H9 (cell line): ENCODE results near the gene PKNOX2. TPM values are rescaled to one million over a fixed set of nuclear protein-coding genes. Genes with fewer than 3 reads are reported as not detected.

Source experiments
- DNase-seq: peaks from one replicate; pipeline ENCODE4 v3.0.0-alpha.2; 2017
- H2AFZ ChIP-seq: one replicate; pipeline ENCODE4 v1.6.1; 2013; ENCODE audit warnings: mild to moderate bottlenecking, low read length, control low read depth, moderate library complexity
- H2AK5ac ChIP-seq: 2 replicates; pipeline ENCODE4 v1.6.1; 2013; ENCODE audit warnings: low read length, control low read depth, mixed read lengths; ENCODE audit not compliant: insufficient read length
- H2BK120ac ChIP-seq: one replicate; pipeline ENCODE4 v1.6.1; 2013; ENCODE audit warnings: low read depth, mild to moderate bottlenecking, low read length, control low read depth, inconsistent platforms; ENCODE audit not compliant: poor library complexity, severe bottlenecking
- H2BK12ac ChIP-seq: 2 replicates; pipeline ENCODE4 v1.6.1; 2013; ENCODE audit warnings: low read length, control low read depth, mixed read lengths, low read depth; ENCODE audit not compliant: insufficient read length
- H2BK15ac ChIP-seq: 2 replicates; pipeline ENCODE4 v1.6.1; 2013; ENCODE audit warnings: low read depth, low read length, control low read depth
- H2BK20ac ChIP-seq: one replicate; pipeline ENCODE4 v1.6.1; 2013; ENCODE audit warnings: low read depth, mild to moderate bottlenecking, low read length, control low read depth, inconsistent platforms; ENCODE audit not compliant: poor library complexity, severe bottlenecking
- H2BK5ac ChIP-seq: 2 replicates; pipeline ENCODE4 v1.6.1; 2013; ENCODE audit warnings: low read length, control low read depth, mixed read lengths; ENCODE audit not compliant: insufficient read length
- H3K14ac ChIP-seq: 2 replicates; pipeline ENCODE4 v1.6.1; 2013; ENCODE audit warnings: low read length, control low read depth; ENCODE audit not compliant: insufficient read depth
- H3K18ac ChIP-seq: 2 replicates; pipeline ENCODE4 v1.6.1; 2013; ENCODE audit warnings: low read depth, mild to moderate bottlenecking, mixed read lengths, low read length, control low read depth; ENCODE audit not compliant: insufficient read length
- H3K23ac ChIP-seq: 2 replicates; pipeline ENCODE4 v1.6.1; 2013; ENCODE audit warnings: low read length, control low read depth, mixed read lengths, low read depth; ENCODE audit not compliant: insufficient read length
- H3K23me2 ChIP-seq: 2 replicates; pipeline ENCODE4 v1.6.1; 2013; ENCODE audit warnings: low read depth, mild to moderate bottlenecking, mixed read lengths, low read length, control low read depth; ENCODE audit not compliant: insufficient read length, poor library complexity, severe bottlenecking
- H3K27ac ChIP-seq: 2 replicates; pipeline ENCODE4 v1.5.1; 2013; ENCODE audit warnings: low read length, control low read depth, mixed read lengths, low read depth; ENCODE audit not compliant: insufficient read length
- H3K27me3 ChIP-seq: 2 replicates; pipeline ENCODE4 v1.6.1; 2013; ENCODE audit warnings: low read length, control low read depth, inconsistent platforms; ENCODE audit not compliant: insufficient read depth
- H3K4ac ChIP-seq: 2 replicates; pipeline ENCODE4 v1.6.1; 2013; ENCODE audit warnings: low read depth, mild to moderate bottlenecking, control low read depth, inconsistent platforms, low read length, moderate library complexity
- H3K4me1 ChIP-seq: 2 replicates; pipeline ENCODE4 v1.6.1; 2013; ENCODE audit warnings: low read length, control low read depth, inconsistent platforms; ENCODE audit not compliant: insufficient read depth
- H3K4me2 ChIP-seq: 2 replicates; pipeline ENCODE4 v1.6.1; 2013; ENCODE audit warnings: low read length, control low read depth, mixed read lengths; ENCODE audit not compliant: insufficient read length, insufficient read depth
- H3K56ac ChIP-seq: 2 replicates; pipeline ENCODE4 v1.6.1; 2013; ENCODE audit warnings: low read depth, mild to moderate bottlenecking, mixed read lengths, low read length, control low read depth; ENCODE audit not compliant: insufficient read length
- H3K79me1 ChIP-seq: 2 replicates; pipeline ENCODE4 v1.6.1; 2013; ENCODE audit warnings: low read depth, mild to moderate bottlenecking, moderate library complexity, low read length, control low read depth, inconsistent platforms; ENCODE audit not compliant: insufficient read depth, poor library complexity, severe bottlenecking
- H3K79me2 ChIP-seq: 2 replicates; pipeline ENCODE4 v1.6.1; 2013; ENCODE audit warnings: low read length, control low read depth, inconsistent platforms; ENCODE audit not compliant: insufficient read depth
- H3K9ac ChIP-seq: 2 replicates; pipeline ENCODE4 v1.6.1; 2013; ENCODE audit warnings: low read length, control low read depth, mixed read lengths; ENCODE audit not compliant: insufficient read length; ENCODE audit errors: extremely low read depth
- H3K9me3 ChIP-seq: one replicate; pipeline ENCODE4 v1.6.1; 2013; ENCODE audit warnings: low read depth, low read length, inconsistent platforms; ENCODE audit not compliant: control insufficient read depth
- H3T11ph ChIP-seq: one replicate; pipeline ENCODE4 v1.6.1; 2013; ENCODE audit warnings: mild to moderate bottlenecking, low read length, control low read depth, inconsistent platforms
- H4K20me1 ChIP-seq: one replicate; pipeline ENCODE4 v1.6.1; 2013; ENCODE audit not compliant: control insufficient read depth, insufficient read length, insufficient read depth
- H4K5ac ChIP-seq: 2 replicates; pipeline ENCODE4 v1.6.1; 2013; ENCODE audit warnings: low read depth, mild to moderate bottlenecking, mixed read lengths, low read length, control low read depth; ENCODE audit not compliant: insufficient read length
- H4K8ac ChIP-seq: replicated peaks from 2 replicates; pipeline ENCODE4 v1.6.1; 2013; ENCODE audit warnings: low read length, control low read depth, mixed read lengths, low read depth; ENCODE audit not compliant: insufficient read length
- H4K91ac ChIP-seq: 2 replicates; pipeline ENCODE4 v1.6.1; 2013; ENCODE audit warnings: low read depth, mild to moderate bottlenecking, moderate library complexity, mixed read lengths, low read length, control low read depth; ENCODE audit not compliant: insufficient read length
- H3K27ac Mint-ChIP-seq, 3 experiments: 2 replicates in 2 of 3; 3 replicates in 1 of 3; pipeline ENCODE4 v1.8.0; 2020 to 2021; ENCODE audit warnings: mixed read lengths in 3 of 3, mild to moderate bottlenecking in 1 of 3, moderate library complexity in 1 of 3
- H3K27me3 Mint-ChIP-seq: 2 replicates; pipeline ENCODE4 v1.8.0; 2021; ENCODE audit warnings: low read depth, mild to moderate bottlenecking, moderate library complexity, mixed read lengths
- H3K36me3 Mint-ChIP-seq, 3 experiments: 2 replicates in 2 of 3; 3 replicates in 1 of 3; pipeline ENCODE4 v1.8.0; 2020 to 2021; ENCODE audit warnings: low read depth in 3 of 3, mixed read lengths in 3 of 3; ENCODE audit not compliant: insufficient read depth in 1 of 3
- H3K4me1 Mint-ChIP-seq, 2 experiments: 2 replicates each; pipeline ENCODE4 v1.8.0; 2020; ENCODE audit warnings: mixed read lengths in 2 of 2
- H3K4me3 Mint-ChIP-seq, 2 experiments: 2 replicates in 1 of 2; 3 replicates in 1 of 2; pipeline ENCODE4 v1.8.0; 2020 to 2021; ENCODE audit warnings: mild to moderate bottlenecking in 2 of 2, mixed read lengths in 2 of 2, moderate library complexity in 1 of 2
- H3K9me3 Mint-ChIP-seq, 2 experiments: 2 replicates in 1 of 2; 3 replicates in 1 of 2; pipeline ENCODE4 v1.8.0; 2020; ENCODE audit warnings: mild to moderate bottlenecking in 2 of 2, mixed read lengths in 2 of 2, moderate library complexity in 1 of 2
- WGBS: extraction: QIAGEN DNeasy Blood & Tissue Kit; methylation state at CpG from one replicate; pipeline ENCODE4 v1.1.7; 2013; ENCODE audit warnings: missing lambda C conversion rate, low lambda C conversion rate, mixed read lengths; ENCODE audit not compliant: insufficient read length; ENCODE audit errors: extremely low coverage; 5-methylcytosine and 5-hydroxymethylcytosine counted together
- total RNA-seq: library from RNA; stranded (reverse); gene quantifications from 2 replicates; pipeline ENCODE4 v1.2.1, GENCODE V29; 2021
- TF ChIP-seq, protein P1 (sequence below): fragments of 200-600 bp; sonication (generic); conservative IDR thresholded peaks from 3 replicates; pipeline ENCODE4 v1.8.0; 2021; ENCODE audit warnings: antibody characterized with exemption, mild to moderate bottlenecking

Gene PKNOX2
- total RNA-seq, 1 experiment from 2014 or later = 1.3 TPM

DNA sequence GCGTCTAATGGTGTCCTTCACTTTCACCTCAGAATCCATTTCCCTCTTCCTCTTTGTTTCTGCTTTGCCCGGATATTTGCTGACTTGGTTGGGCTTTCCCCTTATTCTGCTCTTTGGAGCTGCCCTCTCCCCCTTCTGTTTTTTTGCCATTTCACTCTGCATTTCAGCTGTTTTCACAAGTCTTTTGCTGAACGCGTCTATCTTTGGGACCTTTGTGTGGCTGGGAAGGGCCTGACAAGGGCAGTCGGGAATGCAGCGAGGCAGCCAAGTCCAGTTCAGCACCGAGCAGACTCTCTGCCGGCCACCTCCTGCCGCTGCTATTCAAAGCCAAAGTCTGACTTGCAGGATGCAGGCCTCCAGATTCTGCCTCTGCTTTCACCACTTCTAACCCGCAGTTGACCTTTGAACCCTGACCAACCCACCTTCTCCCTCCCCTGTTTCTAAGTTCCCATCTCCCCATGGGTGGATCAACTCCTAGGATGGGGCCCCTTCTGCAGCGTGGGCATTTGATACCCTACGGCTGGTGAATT, 293.3 kb downstream of the PKNOX2 start:
- WGBS = no CpG with 5 or more reads among the region's 12 CpGs
- no peak overlapping the region for H4K5ac ChIP-seq
- no peak overlapping the region for H3K4me2 ChIP-seq
- no peak overlapping the region for H4K91ac ChIP-seq
- peaks cover 9 to 11% of the 10 kb centered on the region in 2 experiments for H3K4me1 Mint-ChIP-seq
- H3K4me3 Mint-ChIP-seq = no peak overlapping the region; a peak in 1 of 5 replicates
- H3K27ac Mint-ChIP-seq = peak overlapping the region; percentile 43 to 64 (median 50); a peak in 4 of 7 replicates
- H2BK120ac ChIP-seq = no peak overlapping the region
- H3K27me3 Mint-ChIP-seq = no peaks in the 10 kb centered on the region; the same call in 1 of the 2 replicates
- H3T11ph ChIP-seq = no peak overlapping the region
- H2AFZ ChIP-seq = no peak overlapping the region
- H3K27ac ChIP-seq = no peak overlapping the region
- H3K27me3 ChIP-seq = no peaks in the 10 kb centered on the region
- H3K9me3 Mint-ChIP-seq = no peaks in the 10 kb centered on the region
- no peak overlapping the region for H3K14ac ChIP-seq
- no peaks in the 10 kb centered on the region for H4K20me1 ChIP-seq
- no peak overlapping the region for H3K23ac ChIP-seq
- no peak overlapping the region for H2BK5ac ChIP-seq
- H3K56ac ChIP-seq = no peak overlapping the region
- H2AK5ac ChIP-seq = no peak overlapping the region
- no peak overlapping the region for H3K18ac ChIP-seq
- no peaks in the 10 kb centered on the region for H3K79me1 ChIP-seq
- H3K23me2 ChIP-seq = no peaks in the 10 kb centered on the region
- no peaks in the 10 kb centered on the region for H3K9me3 ChIP-seq
- H3K4me1 ChIP-seq = no peaks in the 10 kb centered on the region
- TF ChIP-seq, protein P1, sequence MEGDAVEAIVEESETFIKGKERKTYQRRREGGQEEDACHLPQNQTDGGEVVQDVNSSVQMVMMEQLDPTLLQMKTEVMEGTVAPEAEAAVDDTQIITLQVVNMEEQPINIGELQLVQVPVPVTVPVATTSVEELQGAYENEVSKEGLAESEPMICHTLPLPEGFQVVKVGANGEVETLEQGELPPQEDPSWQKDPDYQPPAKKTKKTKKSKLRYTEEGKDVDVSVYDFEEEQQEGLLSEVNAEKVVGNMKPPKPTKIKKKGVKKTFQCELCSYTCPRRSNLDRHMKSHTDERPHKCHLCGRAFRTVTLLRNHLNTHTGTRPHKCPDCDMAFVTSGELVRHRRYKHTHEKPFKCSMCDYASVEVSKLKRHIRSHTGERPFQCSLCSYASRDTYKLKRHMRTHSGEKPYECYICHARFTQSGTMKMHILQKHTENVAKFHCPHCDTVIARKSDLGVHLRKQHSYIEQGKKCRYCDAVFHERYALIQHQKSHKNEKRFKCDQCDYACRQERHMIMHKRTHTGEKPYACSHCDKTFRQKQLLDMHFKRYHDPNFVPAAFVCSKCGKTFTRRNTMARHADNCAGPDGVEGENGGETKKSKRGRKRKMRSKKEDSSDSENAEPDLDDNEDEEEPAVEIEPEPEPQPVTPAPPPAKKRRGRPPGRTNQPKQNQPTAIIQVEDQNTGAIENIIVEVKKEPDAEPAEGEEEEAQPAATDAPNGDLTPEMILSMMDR = no peak
- no peak overlapping the region for H2BK20ac ChIP-seq
- no peak overlapping the region for H3K4ac ChIP-seq
- no peak overlapping the region for H4K8ac ChIP-seq
- no peaks in the 10 kb centered on the region for H3K79me2 ChIP-seq
- H3K9ac ChIP-seq = no peak overlapping the region
- H3K36me3 Mint-ChIP-seq = peaks cover 3 to 55% (median 40%) of the 10 kb centered on the region in 3 experiments; a peak in 5 of 7 replicates
- H2BK12ac ChIP-seq = no peak overlapping the region
- DNase-seq = no peak
- no peak overlapping the region for H2BK15ac ChIP-seq
